HepG2 (cell line): Measurements from ENCODE around the gene ANKRD11. TPM values are rescaled to one million over a fixed set of nuclear protein-coding genes. Genes with fewer than 3 reads are reported as not detected.

Experiments
- CHD2 ChIP-seq: IDR thresholded peaks from 2 replicates; pipeline ENCODE4 v1.6.1; 2011; ENCODE audit warnings: low read depth, low read length, improper control_type of control experiment
- CHD4 ChIP-seq: fragments of 200-600 bp; sonication (generic); IDR thresholded peaks from 2 replicates; pipeline ENCODE4 v1.7.0; 2017; ENCODE audit warnings: mild to moderate bottlenecking, low read length, borderline replicate concordance
- DPF2 ChIP-seq: sonication (generic); formaldehyde crosslinking; IDR thresholded peaks from 2 replicates; pipeline ENCODE4 v1.4.0; 2020; ENCODE audit warnings: mild to moderate bottlenecking, low read depth, missing genetic modification reagents, borderline replicate concordance
- GATAD1 ChIP-seq: IDR thresholded peaks from 2 replicates; pipeline ENCODE4 v1.6.1; 2016; ENCODE audit warnings: missing genetic modification reagents, missing compliant biosample characterization
- JDP2 ChIP-seq: sonication (generic); formaldehyde crosslinking; IDR thresholded peaks from 2 replicates; pipeline ENCODE4 v1.8.1; 2022; ENCODE audit warnings: missing genetic modification reagents, borderline replicate concordance
- JUN ChIP-seq: sonication (generic); formaldehyde crosslinking; IDR thresholded peaks from 2 replicates; pipeline ENCODE4 v1.4.0; 2020; ENCODE audit warnings: mild to moderate bottlenecking, missing genetic modification reagents
- KLF15 ChIP-seq: sonication (generic); formaldehyde crosslinking; IDR thresholded peaks from 2 replicates; pipeline ENCODE4 v1.8.1; 2023; ENCODE audit warnings: borderline replicate concordance, mild to moderate bottlenecking, inconsistent platforms, missing genetic modification reagents, mixed read lengths
- MLLT10 ChIP-seq: sonication (generic); formaldehyde crosslinking; IDR thresholded peaks from 2 replicates; pipeline ENCODE4 v1.4.0; 2020; ENCODE audit warnings: missing genetic modification reagents
- PRDM15 ChIP-seq: sonication (generic); formaldehyde crosslinking; IDR thresholded peaks from 2 replicates; pipeline ENCODE4 v1.4.0; 2020; ENCODE audit warnings: missing genetic modification reagents
- RFX1 ChIP-seq: fragments of 450-650 bp; IDR thresholded peaks from 2 replicates; pipeline ENCODE4 v1.6.1; 2017
- RNF2 ChIP-seq: fragments of 450-650 bp; conservative IDR thresholded peaks from 2 replicates; pipeline ENCODE4 v1.6.1; 2016; ENCODE audit warnings: low read depth
- RNF219 ChIP-seq: sonication (generic); formaldehyde crosslinking; IDR thresholded peaks from 2 replicates; pipeline ENCODE4 v1.5.0; 2020; ENCODE audit warnings: mild to moderate bottlenecking, missing genetic modification reagents
- TGIF2 ChIP-seq: IDR thresholded peaks from 2 replicates; pipeline ENCODE4 v1.6.1; 2016; ENCODE audit warnings: control low read depth, missing compliant biosample characterization
- ZNF460 ChIP-seq: sonication (generic); formaldehyde crosslinking; IDR thresholded peaks from 2 replicates; pipeline ENCODE4 v1.5.1; 2020; ENCODE audit warnings: missing genetic modification reagents, mild to moderate bottlenecking, borderline replicate concordance
- ZNF496 ChIP-seq: sonication (generic); formaldehyde crosslinking; IDR thresholded peaks from 2 replicates; pipeline ENCODE4 v1.8.1; 2023; ENCODE audit warnings: mild to moderate bottlenecking, moderate library complexity, missing genetic modification reagents; ENCODE audit not compliant: insufficient replicate concordance
- ZNF513 ChIP-seq: sonication (generic); formaldehyde crosslinking; conservative IDR thresholded peaks from 2 replicates; pipeline ENCODE4 v1.5.0; 2020; ENCODE audit warnings: missing genetic modification reagents
- ZNF790 ChIP-seq: sonication (generic); formaldehyde crosslinking; IDR thresholded peaks from 2 replicates; pipeline ENCODE4 v1.8.0; 2022; ENCODE audit warnings: missing genetic modification reagents, mild to moderate bottlenecking, borderline replicate concordance
- polyA plus RNA-seq, 8 experiments: library from polyadenylated mRNA; depleted of rRNA in 3 of 8; stranded (reverse) in 7 of 8; unstranded in 1 of 8; fragments of >200 nt; fragmentation: Illumina TruSeq in 4 of 8; extraction: Trizol in 4 of 8; gene quantifications; 2 replicates each; pipeline versions ENCODE4 v1.2.1 to v1.2.3, GENCODE V29; 2011 to 2016; ENCODE audit warnings: low read depth in 4 of 8, missing spikeins in 1 of 8, mixed read lengths in 1 of 8; ENCODE audit not compliant: insufficient read depth in 1 of 8
- total RNA-seq, 5 experiments: library from RNA; depleted of rRNA; stranded (reverse); fragments of >200 nt; fragmentation: Illumina TruSeq; extraction: Trizol; gene quantifications; 2 replicates each; pipeline ENCODE4 v1.2.3, GENCODE V29; 2016; ENCODE audit warnings: low read depth in 1 of 5
- TF ChIP-seq, protein P1 (sequence below): sonication (generic); formaldehyde crosslinking; IDR thresholded peaks from 2 replicates; pipeline ENCODE4 v1.4.0; 2020; ENCODE audit warnings: mild to moderate bottlenecking, missing genetic modification reagents
- TF ChIP-seq, protein P2 (sequence below): sonication (generic); formaldehyde crosslinking; IDR thresholded peaks from 2 replicates; pipeline ENCODE4 v1.8.1; 2022; ENCODE audit warnings: low read depth, mild to moderate bottlenecking, missing genetic modification reagents

ANKRD11 gene
- total and polyA plus RNA-seq, 2 of the 13 experiments (the other 11 are each of a cell fraction or from before 2014, with no cell fraction given): 21.4 to 38.4 TPM

- no peak for TF ChIP-seq ZNF496 (CRISPR knock-in tag)
- TF ChIP-seq JDP2: no peak
- TF ChIP-seq, protein P1, sequence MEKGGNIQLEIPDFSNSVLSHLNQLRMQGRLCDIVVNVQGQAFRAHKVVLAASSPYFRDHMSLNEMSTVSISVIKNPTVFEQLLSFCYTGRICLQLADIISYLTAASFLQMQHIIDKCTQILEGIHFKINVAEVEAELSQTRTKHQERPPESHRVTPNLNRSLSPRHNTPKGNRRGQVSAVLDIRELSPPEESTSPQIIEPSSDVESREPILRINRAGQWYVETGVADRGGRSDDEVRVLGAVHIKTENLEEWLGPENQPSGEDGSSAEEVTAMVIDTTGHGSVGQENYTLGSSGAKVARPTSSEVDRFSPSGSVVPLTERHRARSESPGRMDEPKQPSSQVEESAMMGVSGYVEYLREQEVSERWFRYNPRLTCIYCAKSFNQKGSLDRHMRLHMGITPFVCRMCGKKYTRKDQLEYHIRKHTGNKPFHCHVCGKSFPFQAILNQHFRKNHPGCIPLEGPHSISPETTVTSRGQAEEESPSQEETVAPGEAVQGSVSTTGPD (CRISPR knock-in tag): no peak
- TF ChIP-seq TGIF2: peak; percentile 86
- no peak for TF ChIP-seq RNF219 (CRISPR knock-in tag)
- TF ChIP-seq GATAD1: no peak
- no peak for TF ChIP-seq CHD4
- TF ChIP-seq PRDM15: no peak
- no peak for TF ChIP-seq ZNF460 (CRISPR knock-in tag)
- TF ChIP-seq ZNF790 (CRISPR knock-in tag): no peak
- TF ChIP-seq MLLT10 (CRISPR knock-in tag): no peak
- no peak for TF ChIP-seq ZNF513 (CRISPR knock-in tag)
- TF ChIP-seq RNF2: no peak
- TF ChIP-seq JUN (CRISPR knock-in tag): no peak
- no peak for TF ChIP-seq CHD2
- no peak for TF ChIP-seq KLF15 (CRISPR knock-in tag)
- TF ChIP-seq, protein P2, sequence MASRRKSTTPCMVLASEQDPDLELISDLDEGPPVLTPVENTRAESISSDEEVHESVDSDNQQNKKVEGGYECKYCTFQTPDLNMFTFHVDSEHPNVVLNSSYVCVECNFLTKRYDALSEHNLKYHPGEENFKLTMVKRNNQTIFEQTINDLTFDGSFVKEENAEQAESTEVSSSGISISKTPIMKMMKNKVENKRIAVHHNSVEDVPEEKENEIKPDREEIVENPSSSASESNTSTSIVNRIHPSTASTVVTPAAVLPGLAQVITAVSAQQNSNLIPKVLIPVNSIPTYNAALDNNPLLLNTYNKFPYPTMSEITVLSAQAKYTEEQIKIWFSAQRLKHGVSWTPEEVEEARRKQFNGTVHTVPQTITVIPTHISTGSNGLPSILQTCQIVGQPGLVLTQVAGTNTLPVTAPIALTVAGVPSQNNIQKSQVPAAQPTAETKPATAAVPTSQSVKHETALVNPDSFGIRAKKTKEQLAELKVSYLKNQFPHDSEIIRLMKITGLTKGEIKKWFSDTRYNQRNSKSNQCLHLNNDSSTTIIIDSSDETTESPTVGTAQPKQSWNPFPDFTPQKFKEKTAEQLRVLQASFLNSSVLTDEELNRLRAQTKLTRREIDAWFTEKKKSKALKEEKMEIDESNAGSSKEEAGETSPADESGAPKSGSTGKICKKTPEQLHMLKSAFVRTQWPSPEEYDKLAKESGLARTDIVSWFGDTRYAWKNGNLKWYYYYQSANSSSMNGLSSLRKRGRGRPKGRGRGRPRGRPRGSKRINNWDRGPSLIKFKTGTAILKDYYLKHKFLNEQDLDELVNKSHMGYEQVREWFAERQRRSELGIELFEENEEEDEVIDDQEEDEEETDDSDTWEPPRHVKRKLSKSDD (CRISPR knock-in tag): no peak
- no peak for TF ChIP-seq RFX1
- TF ChIP-seq DPF2 (CRISPR knock-in tag): 0 out of 2 replicates have a peak, but pooled peaks have one; percentile 38
Observed at GRCh38 chr16:89417352-89417751, 73.0 kb downstream of the ANKRD11 start (continued).
